ENCODE measurements around the gene GRHL1. TPM values are rescaled to one million over a fixed set of nuclear protein-coding genes. Genes with fewer than 3 reads are reported as not detected.

GRHL1 gene
- total and polyA plus RNA-seq, 4 donors: 3.6 to 13.7 (median 6.1) TPM

DNA sequence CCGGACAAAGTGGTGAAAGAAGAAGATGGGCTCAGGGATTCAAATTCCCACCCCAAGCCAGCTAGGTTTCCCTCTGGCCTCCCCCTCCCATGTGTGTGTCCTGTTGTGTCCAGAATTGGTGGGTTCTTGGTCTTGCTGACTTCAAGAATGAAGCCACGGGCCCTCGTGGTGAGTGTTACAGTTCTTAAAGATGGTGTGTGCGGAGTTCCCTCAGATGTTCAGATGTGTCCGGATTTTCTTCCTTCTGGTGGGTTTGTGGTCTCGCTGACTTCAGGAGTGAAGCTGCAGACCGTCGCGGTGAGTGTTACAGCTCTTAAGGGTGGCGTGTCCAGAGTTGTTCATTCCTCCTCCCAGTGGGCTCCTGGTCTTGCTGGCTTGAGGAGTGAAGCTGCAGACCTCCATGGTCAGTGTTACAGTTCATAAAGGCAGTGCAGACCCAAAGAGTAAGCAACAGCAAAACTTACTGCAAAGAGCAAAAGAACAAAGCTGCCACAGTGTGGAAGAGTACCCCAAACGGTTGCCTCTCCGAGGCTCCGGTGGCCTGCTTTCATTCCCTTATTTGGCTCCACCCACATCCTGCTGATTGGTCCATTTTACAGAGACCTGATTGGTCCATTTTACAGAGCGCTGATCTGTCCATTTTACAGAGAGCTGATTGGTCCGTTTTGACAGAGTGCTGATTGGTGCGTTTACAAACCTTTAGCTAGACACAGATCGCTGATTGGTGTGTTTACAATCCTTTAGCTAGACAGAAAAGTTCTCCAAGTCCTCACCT, 54.2 kb downstream of the GRHL1 start:
- no peak overlapping the region for H3K9ac ChIP-seq (ENCODE audit: low read depth in 1 of 2, low read length in 2 of 2)
- WGBS: 97% methylated on average over 17 of the region's 17 CpGs
- DNase-seq (ENCODE audit: low spot score): no peak
- no peak overlapping the region for H3K27ac ChIP-seq (ENCODE audit: low read depth in 1 of 2, low read length in 2 of 2)
- peaks cover 11 to 28% (median 26%) of the 10 kb centered on the region in 4 donors for H3K4me1 ChIP-seq (ENCODE audit: control insufficient read depth in 4 of 4, insufficient read depth in 4 of 4, low read length in 3 of 4)
- no peaks in the 10 kb centered on the region for H3K9me3 ChIP-seq (ENCODE audit: control insufficient read depth in 4 of 4, low read length in 3 of 4)
- no peak overlapping the region for H3K4me3 ChIP-seq (ENCODE audit: low read depth in 1 of 3, low read length in 3 of 3)
- TF ChIP-seq SP1 (IDR thresholded peaks at IDR 0.05) (no peak), TAF1 (conservative IDR thresholded peaks at IDR 0.05) (no peak), EGR1 (IDR thresholded peaks at IDR 0.05; ENCODE audit: low read depth in 2 of 2) (no peak), RAD21 (IDR thresholded peaks at IDR 0.05) (no peak), FOXA1 (IDR thresholded peaks at IDR 0.05) (no peak), HNF4A (conservative IDR thresholded peaks at IDR 0.05) (no peak)
- TF ChIP-seq, protein P1, sequence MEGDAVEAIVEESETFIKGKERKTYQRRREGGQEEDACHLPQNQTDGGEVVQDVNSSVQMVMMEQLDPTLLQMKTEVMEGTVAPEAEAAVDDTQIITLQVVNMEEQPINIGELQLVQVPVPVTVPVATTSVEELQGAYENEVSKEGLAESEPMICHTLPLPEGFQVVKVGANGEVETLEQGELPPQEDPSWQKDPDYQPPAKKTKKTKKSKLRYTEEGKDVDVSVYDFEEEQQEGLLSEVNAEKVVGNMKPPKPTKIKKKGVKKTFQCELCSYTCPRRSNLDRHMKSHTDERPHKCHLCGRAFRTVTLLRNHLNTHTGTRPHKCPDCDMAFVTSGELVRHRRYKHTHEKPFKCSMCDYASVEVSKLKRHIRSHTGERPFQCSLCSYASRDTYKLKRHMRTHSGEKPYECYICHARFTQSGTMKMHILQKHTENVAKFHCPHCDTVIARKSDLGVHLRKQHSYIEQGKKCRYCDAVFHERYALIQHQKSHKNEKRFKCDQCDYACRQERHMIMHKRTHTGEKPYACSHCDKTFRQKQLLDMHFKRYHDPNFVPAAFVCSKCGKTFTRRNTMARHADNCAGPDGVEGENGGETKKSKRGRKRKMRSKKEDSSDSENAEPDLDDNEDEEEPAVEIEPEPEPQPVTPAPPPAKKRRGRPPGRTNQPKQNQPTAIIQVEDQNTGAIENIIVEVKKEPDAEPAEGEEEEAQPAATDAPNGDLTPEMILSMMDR (IDR thresholded peaks at IDR 0.05; ENCODE audit: low read depth, low read length, missing input control): no peak
- TF ChIP-seq, protein P2, sequence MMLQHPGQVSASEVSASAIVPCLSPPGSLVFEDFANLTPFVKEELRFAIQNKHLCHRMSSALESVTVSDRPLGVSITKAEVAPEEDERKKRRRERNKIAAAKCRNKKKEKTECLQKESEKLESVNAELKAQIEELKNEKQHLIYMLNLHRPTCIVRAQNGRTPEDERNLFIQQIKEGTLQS (IDR thresholded peaks at IDR 0.05): no peak
- TF ChIP-seq, protein P3, sequence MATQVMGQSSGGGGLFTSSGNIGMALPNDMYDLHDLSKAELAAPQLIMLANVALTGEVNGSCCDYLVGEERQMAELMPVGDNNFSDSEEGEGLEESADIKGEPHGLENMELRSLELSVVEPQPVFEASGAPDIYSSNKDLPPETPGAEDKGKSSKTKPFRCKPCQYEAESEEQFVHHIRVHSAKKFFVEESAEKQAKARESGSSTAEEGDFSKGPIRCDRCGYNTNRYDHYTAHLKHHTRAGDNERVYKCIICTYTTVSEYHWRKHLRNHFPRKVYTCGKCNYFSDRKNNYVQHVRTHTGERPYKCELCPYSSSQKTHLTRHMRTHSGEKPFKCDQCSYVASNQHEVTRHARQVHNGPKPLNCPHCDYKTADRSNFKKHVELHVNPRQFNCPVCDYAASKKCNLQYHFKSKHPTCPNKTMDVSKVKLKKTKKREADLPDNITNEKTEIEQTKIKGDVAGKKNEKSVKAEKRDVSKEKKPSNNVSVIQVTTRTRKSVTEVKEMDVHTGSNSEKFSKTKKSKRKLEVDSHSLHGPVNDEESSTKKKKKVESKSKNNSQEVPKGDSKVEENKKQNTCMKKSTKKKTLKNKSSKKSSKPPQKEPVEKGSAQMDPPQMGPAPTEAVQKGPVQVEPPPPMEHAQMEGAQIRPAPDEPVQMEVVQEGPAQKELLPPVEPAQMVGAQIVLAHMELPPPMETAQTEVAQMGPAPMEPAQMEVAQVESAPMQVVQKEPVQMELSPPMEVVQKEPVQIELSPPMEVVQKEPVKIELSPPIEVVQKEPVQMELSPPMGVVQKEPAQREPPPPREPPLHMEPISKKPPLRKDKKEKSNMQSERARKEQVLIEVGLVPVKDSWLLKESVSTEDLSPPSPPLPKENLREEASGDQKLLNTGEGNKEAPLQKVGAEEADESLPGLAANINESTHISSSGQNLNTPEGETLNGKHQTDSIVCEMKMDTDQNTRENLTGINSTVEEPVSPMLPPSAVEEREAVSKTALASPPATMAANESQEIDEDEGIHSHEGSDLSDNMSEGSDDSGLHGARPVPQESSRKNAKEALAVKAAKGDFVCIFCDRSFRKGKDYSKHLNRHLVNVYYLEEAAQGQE (IDR thresholded peaks at IDR 0.05): no peak
- TF ChIP-seq, protein P4, sequence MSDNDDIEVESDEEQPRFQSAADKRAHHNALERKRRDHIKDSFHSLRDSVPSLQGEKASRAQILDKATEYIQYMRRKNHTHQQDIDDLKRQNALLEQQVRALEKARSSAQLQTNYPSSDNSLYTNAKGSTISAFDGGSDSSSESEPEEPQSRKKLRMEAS (IDR thresholded peaks at IDR 0.05): no peak
- no peaks in the 10 kb centered on the region for H3K27me3 ChIP-seq (ENCODE audit: control insufficient read depth in 4 of 4, insufficient read depth in 4 of 4, low read length in 3 of 4)
- peaks cover under 1 to 8% (median 3%) of the 10 kb centered on the region in 4 donors for H3K36me3 ChIP-seq (ENCODE audit: control insufficient read depth in 4 of 4, insufficient read depth in 3 of 4, low read depth in 1 of 4, low read length in 3 of 4)

DNA sequence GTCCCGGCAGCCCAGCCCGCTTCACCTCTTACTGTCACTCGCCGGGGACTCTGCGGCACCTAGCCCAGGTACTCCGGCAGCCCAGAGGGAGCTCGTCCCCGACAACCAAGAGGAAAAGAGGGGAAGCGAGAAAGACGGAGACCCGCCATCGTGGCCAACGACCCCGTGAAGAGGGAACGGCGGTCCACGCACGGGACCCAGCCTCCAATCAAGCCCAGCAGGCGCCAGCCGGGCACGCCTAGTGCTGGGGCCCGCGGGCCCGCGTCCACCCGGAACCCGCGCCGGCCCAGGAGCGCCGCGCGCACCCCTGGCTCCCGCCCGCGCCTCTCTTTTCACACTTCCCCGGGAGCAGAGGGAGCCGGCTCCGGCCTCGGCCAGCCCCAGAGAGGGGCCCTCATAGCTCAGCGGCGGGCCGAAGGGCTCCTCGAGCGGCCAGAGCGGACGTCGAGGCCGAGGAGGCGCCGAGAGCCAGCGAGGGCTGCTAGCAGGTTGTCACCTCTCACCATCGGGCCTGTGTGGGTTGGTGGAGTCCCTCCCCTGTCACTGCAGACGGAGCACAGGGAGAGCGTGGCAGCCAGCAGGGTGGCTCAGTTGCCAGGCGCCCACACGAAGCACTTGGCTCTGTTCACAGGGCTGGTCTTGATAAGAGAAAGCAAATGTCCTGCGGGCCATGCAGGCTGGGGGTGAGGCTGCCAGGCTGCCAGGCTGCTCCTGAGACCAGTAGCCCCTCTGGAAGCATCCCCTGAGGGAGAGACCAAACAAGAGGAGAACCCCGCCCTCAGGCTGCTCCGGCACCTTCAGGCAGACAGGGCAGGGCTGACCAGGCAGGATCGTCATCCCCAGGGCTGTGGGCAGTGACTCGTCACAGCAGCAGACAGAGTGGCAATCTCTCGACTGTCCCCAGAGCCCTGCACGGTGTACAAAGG, 55.0 kb downstream of the GRHL1 start:
- Histone ChIP-seq H3K9me3 (ENCODE audit: control insufficient read depth in 4 of 4, low read length in 3 of 4) (no peaks in the 10 kb centered on the region), H3K27me3 (ENCODE audit: control insufficient read depth in 4 of 4, insufficient read depth in 4 of 4, low read length in 3 of 4) (no peaks in the 10 kb centered on the region), H3K36me3 (ENCODE audit: control insufficient read depth in 4 of 4, insufficient read depth in 3 of 4, low read depth in 1 of 4, low read length in 3 of 4) (peaks cover 0 to 2% (median 0%) of the 10 kb centered on the region in 4 donors), H3K4me1 (ENCODE audit: control insufficient read depth in 4 of 4, insufficient read depth in 4 of 4, low read length in 3 of 4) (peaks cover 11 to 32% (median 30%) of the 10 kb centered on the region in 4 donors), H3K27ac (ENCODE audit: low read depth in 1 of 2, low read length in 2 of 2) (peak overlapping the region; percentile 19 to 51), H3K4me3 (ENCODE audit: low read depth in 1 of 3, low read length in 3 of 3) (no peak overlapping the region), H3K9ac (ENCODE audit: low read depth in 1 of 2, low read length in 2 of 2) (no peak overlapping the region)
- DNase-seq (ENCODE audit: low spot score): no peak
- 63% methylated on average over 64 of the region's 64 CpGs for WGBS
- TF ChIP-seq YY1 (IDR thresholded peaks at IDR 0.05) (peak; percentile 56), RXRA (IDR thresholded peaks at IDR 0.05) (peak in 1 of 2 donors; percentile 48), FOXA2 (IDR thresholded peaks at IDR 0.05) (no peak), HNF4A (conservative IDR thresholded peaks at IDR 0.05) (peak in 1 of 2 donors; percentile 3), NR2F2 (IDR thresholded peaks at IDR 0.05) (no peak), HNF4G (IDR thresholded peaks at IDR 0.05) (no peak), RAD21 (IDR thresholded peaks at IDR 0.05) (peak in 1 of 2 donors; percentile 14), TAF1 (conservative IDR thresholded peaks at IDR 0.05) (no peak), EGR1 (IDR thresholded peaks at IDR 0.05; ENCODE audit: low read depth in 2 of 2) (no peak)
- TF ChIP-seq, protein P3 (IDR thresholded peaks at IDR 0.05): peak; percentile 40
- TF ChIP-seq, protein P4 (IDR thresholded peaks at IDR 0.05): peak; percentile 35

Measured in liver (tissue), 9 donors.